NCI-H345 treated with DMSO at 0.1 percent for 48 hours (cell line): ENCODE measurements around the gene SLC25A20.
A peak's percentile ranks its signal among the peaks of the same experiment; 100 is the strongest.
"Not testable (repeated sequence)": the region's sequence is repeated elsewhere in the genome, so short reads cannot be mapped to it uniquely, and the experiment has no call there.

Experiments used
- DNase-seq: peaks from one replicate; lab custom pipeline; 2025; ENCODE audit not compliant: unreplicated experiment; lab: John Stamatoyannopoulos, UW

The SLC25A20 gene, protein sequence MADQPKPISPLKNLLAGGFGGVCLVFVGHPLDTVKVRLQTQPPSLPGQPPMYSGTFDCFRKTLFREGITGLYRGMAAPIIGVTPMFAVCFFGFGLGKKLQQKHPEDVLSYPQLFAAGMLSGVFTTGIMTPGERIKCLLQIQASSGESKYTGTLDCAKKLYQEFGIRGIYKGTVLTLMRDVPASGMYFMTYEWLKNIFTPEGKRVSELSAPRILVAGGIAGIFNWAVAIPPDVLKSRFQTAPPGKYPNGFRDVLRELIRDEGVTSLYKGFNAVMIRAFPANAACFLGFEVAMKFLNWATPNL

DNA sequence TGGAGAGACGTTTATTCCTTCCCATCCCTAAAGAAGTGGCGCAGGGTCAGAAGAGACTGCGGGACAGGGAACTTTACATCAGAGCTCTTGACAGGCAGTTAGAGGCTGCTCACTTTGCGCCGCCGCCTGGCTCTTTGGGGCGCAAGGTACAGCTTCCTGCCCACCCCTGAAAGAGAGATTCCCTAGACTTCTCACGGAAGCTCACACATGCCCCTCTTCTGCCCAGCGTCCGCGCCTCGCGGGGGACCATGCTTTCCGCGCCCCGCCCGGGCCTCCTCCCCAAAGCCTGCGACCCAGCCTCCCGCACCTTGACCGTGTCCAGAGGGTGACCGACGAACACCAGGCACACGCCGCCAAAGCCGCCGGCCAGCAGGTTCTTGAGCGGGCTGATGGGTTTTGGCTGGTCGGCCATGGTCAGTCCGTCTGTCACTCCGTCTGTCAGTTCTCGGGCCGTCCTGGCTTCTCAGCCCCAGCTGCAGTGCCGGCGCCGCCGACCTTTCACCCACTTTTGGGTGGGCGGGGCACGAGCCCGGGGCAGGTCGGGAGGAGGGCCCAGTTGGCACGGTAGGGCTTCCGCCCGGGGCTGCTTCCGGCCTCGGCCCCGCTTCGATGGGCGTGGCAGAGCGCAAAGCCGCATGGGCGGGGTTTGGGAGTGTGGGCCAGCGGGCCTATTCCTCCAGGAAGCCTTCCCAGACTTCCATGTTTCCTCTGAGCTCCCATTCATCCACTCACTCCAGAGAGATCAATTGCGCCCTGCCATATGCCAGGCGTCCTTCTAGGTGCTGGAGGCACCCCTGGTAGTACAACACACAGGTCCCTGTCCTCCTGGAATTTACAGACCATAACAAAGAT lies at the start of gene SLC25A20:
Gene SLC25A20 (minus strand): TSS at position 500 of the 852 bp plus-strand sequence. CDS start 88 bp downstream, at position 412.
- peak; percentile 22 for DNase-seq

DNA sequence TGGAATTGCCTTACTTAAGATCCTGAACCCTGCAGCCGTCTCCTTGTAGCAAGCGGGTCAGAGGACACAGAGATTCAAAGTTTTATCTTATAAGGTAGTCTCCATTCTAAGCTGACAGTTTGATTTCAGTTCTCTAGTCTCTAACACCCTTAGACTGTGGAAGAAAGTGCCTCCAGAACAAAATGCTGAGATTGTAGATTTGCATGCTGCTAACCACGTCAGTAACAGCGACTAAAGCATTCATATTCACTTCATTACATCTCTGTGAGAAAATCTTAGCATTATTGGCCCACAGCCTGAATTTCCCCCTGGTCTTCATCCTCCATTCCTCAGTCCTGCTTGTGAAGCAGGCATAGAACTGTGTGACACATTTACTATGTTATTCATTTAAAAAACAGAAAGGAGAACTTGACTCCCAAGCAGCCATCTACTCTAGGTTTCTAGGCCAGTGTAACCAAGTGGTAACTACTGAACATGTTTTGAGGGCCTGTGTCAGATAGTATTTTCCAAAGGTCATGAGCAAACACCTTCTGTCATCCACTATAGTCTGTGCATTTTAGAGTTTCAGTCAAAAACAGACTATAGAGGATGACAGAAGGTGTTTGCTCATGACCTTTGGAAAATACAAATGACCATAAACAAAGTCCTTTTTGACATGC lies 47.3 kb upstream of the SLC25A20 start:
- DNase-seq, result no peak

DNA sequence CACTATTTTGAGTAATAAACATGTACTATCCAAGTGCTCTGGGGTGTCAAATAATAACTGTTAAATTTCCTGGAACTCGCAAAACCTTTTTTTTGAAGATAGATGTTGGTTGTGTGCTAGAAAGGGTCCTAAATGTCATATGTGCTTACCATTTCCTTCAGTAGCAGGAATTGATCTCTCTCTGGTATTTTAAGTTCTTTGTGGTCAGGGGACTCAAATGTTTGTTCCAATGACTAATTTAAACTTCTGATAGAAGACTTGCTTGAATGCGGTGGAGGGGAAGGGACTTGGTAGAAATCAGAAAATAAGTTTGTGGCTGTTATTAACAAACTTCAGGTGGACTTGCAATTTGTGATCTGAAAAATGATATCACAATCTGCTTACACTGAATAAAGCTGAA lies 46.8 kb upstream of the SLC25A20 start:
- DNase-seq, result no peak

DNA sequence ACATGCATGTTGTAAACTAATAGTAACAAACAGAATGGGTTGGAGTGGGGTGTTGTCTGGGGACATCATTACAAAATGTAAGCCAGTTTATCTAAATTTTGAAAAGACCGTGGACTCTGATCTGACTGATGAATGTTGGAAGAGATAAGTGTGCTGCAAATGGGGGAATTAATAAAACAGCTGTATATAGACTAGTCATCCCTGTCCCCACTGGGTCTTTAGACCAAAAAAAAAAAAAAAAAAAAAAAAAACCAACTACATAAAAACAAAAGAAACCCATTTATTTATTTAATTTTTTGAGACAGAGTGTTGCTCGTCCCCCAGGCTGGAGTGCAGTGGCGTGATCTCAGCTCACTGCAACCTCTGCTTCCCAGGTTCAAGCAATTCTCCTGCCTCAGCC lies 40.0 kb upstream of the SLC25A20 start:
- no peak for DNase-seq

DNA sequence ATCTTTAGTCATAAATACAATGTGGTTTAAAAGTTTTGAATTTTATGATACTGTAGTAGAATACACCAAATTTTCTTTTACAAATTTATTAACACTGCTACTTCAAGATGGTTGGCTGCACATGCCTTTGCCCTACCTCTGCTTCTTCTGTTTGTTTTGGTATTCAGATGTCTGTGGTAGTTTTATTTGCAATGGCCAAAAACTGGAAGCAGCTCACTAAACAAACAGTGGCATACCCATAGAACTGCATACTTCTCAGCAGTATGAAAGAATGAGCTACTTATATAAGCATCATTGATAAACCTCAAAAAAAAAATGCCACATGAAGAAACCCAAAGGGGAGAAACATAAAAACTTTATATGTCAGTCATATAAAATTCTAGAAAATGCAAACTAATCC lies 39.5 kb upstream of the SLC25A20 start:
- DNase-seq, result no peak

DNA sequence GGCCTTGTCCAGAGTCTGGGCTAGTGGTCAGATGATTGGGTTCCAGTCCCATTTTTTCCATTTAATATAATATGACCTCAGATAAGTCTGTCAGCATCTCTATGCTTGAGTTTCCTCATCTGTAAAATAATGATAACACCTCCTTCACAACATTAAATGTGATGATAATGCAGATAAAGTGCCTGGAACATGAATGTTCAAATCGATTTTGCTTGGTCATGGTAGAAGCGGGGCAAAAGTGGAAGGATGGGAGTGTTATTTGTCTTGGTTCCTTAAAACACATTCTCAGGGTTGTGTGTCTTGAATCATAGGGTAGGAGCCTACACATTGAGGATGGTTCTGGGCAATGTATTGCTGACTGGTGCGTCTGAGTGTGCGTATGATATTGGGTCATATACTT lies 36.8 kb upstream of the SLC25A20 start:
- DNase-seq, result no peak

DNA sequence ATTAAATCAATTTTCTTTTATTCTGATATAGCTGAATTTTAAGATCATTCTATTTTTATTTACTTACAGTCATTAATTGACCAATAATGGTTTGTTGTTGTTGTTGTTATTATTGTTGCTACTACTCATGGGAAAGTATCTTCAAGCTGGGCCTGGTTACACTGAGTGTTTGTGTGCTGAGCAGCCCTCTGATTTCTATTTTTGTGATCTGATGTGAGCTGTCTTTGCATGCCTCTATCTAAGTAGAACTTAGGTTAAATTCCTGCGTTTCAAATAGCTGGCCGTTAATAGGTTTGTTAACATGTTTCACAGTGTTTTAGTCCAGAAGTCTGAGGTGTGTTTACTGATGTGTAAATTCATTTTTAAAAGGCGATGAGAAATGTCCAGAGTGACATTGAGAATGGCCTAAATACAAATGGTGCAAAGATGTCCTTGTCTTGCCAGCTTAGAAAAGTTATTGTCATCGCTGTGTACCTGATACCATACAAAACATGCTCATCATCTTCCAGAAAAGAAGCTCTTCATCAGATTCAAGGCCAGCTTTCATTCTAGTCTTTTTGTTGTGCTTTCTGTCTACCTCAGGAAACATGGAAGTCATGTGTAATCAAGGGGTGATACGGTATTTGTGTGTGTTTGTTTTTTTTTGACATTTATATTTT lies 35.8 kb upstream of the SLC25A20 start:
- no peak for DNase-seq

DNA sequence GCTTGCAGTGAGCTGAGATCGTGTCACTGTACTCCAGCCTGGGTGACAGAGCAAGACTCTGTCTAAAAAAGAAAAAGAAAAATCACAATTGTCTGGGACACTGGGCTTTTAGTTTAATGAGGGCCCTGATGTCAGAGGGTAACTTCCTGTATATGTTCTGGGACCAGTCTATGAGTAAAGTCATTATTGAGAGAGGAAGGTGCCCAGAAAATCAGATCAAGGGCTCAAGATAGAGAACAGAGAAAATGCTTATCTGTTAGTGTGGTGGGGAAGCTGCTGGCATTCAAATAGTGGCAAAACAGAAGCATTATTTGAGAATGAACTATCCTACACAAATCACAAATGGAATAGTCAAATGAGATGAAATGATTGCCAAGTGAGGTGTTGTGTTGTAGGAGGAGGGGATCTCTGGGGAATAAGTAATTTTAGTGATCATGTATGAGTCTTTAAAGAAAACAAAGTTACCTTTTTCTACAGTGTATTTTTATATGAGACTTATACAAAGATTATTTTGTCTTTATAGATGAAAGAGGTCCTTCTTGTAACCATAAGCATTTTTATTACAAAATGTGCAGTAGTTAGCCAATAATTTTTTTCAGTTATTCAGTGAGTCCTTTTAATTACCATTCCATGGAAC lies 33.4 kb upstream of the SLC25A20 start:
- DNase-seq, result no peak

DNA sequence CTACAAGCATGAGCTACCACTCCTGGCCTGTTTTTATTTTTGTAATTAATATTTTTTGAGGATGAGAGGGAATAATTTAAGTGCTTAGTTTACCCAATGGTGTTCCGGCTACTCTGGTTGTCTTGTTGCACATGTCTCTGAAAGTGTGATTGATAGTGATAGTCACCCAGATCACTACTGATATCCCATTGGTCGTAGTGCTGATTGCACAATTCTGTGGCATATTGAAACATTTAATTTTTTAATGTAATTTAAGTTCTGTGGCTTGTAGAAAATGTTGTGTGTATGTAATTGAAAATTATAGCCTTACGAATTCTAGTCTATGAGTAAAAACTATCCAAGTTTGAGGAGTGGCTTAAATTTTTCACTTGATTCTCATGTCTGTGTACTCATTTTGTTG lies 31.9 kb upstream of the SLC25A20 start:
- no peak for DNase-seq

DNA sequence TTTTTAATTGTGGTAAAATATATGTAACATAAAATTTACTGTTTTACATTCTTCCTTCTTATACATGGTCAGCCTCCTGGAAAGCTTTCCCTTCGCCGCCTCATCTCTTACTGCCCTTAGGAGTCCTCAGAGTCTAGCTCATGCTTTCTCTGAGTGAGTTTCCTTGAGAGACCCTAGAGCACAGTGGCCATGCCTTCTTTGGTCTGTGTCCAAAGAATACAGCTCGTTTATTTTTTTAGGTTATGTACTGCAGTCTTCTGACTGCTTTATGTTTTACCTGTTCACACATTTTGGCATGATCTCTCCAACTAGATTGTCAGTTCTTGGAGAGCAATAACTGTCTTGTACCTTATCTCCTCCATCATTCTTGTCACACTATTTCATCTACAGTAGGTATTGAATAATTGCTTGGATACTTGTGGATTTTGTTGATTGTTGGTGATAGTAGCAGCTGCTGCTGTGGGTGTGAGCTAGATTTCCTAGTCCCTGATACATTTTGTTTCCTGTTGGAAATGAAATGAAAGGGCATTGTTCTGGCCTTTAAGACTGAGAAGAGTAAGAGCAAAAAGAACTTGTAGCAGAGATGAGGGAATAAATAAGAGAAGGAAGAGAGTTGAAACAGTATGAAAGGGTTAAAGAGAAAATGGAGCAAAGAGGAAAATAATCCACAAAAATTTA lies 30.8 kb upstream of the SLC25A20 start:
- no peak for DNase-seq

DNA sequence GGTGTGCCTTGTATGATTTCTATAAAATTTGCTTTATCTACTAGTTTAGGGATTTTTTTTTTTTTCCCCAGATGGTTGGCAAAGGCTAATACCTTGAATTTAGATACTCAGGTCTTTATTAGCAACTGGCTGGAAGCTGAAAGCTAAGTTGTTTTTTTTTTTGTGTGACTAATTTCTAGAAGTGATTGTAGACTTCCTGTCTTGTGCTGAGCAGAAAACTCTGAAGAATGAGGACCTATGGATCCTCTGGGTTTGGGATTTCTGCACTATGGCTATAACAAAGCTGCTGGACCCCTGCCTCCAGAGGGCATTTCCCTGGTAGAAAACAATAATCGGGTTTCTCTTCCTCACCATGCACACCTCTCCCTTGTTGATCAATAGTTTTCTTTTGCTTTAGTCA lies 30.0 kb upstream of the SLC25A20 start:
- no peak for DNase-seq

DNA sequence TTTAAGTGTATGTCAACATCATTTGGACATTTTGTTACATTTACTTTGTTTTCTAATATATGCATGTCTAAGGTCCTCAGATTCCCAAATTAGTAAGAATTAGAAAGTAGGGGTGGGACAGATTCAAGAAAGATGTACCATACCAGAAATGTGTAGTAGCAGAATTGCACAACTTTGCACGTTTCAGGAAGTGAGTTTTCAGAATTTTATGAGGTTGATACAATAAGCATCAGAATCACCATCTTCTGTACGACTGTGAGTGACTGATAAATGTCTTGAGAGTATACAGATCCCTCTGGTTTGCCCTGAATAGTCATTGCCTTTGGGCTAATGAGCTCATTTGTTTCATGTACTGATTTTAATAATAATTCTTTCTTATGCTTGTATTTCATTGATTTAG lies 29.2 kb upstream of the SLC25A20 start:
- no peak for DNase-seq

DNA sequence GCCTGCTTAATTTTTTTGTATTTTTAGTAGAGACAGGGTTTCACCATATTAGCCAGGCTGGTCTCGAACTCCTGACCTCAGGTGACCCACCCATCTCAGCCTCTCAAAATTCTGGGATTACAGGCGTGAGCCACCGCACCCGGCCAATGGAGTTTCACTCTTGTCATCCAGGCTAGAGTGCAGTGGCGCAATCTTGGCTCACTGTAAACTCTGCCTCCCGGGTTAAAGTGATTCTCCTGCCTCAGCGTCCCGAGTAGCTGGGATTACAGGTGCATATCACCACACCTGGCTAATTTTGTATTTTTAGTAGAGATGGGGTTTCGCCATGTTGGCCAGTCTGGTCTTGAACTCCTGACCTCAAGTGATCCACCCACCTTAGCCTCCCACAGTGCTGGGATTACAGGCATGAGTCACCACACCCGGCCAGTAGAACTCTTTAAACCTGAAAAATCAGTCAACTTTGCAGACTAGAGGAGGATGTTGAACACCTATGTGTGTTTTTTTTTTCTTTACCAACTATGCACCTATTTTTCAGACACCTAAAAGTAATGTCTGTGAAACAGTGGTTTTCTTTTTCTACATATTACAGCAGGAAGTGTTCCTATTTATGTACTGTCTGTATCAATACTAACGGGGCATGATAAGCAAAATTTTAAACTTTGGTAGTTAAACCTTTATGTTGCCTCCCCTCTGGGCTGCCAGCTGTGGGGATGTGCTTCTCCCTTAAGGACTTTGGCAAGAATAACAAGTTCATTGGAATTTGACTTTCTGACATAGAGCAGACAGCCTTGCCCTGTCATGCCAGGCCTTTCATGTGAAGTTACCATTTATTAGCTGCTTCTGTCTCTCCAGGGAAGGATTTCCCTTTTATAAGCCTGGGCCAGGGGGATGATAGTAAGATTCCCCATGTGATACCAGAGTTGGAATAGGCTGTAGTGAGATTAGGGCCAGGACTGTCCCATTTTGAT lies 28.0 kb upstream of the SLC25A20 start:
- DNase-seq, result no peak

DNA sequence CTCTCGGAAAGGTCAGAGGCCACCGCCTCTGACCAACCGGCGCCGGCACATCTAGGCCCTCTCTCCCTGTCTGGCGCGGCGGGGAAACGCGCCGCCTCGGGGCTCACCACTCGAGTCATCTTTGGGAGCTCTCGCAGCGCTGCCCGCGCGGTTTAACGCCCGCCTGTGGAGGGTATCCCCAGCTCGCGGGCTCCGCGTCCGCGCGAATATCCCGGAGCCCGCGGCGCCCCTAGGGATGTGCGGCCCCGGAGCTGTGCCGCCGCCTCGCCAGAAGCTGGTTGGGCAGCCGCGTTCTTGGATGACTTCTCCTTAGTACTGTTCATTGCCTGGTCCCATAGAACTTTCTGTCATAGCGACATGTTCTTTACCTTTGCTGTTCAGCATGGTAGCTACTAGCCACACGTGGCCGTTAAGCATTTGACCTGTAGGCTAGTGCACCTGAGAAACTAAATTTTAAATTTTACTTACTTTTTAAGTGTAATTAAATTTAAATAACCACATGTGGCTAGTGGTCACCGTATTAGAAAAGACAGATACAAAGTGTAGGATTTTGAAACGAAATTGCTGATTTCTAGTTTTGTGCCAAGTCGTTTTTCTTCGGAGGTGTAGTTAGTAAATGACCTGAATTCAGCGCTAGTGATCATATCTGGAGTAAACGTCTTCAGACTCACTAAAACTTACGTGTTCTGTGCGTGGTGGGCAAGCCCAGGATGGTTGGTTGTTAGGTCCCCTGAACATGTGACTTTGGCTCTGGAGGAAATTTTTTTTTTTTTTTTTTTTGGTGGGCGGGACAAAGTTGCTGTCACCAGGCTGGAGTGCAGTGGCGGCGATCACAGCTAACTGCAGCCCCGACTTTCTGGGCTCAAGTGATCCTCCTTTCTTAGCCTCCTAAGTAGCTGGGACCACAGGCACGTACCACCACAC lies 20.8 kb upstream of the SLC25A20 start:
- DNase-seq, result no peak

DNA sequence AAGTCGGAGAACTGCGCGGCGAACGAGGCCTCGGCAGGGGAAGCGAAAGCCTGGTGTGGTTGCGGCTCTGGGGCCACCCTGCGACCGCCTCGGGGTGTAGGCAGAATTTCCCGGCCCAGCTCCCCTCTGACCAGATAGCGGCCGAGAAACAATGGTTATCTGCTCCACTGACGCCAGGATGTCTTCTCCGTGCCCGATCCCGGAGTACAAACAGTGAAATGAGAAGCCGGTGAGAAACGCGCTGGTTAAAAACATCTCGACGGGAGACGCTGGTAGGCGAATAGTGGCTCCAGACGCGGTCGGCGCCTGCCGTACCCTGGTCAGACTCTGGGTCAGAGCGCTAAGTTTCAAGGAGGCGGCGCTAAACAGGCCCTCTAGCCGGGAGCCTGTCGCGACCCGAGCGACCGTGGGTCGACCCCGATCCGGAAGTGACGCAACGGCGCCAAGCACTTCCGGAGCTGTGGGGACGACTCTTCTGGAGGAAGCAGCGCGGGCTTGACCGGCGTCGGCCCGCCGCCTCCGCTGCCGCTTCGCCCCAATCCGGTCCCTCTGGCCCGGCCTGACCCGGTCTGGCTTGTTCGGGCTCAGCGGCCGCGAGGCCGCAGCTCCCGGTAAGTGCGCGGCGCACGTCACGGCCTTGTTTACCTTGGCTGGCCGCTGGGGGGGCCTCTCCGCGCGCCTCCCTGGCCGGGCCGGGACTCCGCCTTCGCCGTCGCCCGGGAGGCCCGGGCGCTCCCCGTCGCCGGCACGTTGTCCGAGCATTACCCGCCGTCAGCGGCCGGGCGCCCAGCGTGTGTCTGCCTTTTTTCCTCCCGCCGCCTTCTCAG lies 19.9 kb upstream of the SLC25A20 start, which contains the start of gene ARIH2:
Gene ARIH2 (plus strand): TSS at position 455 of the 827 bp plus-strand sequence. CDS start 8,717 bp downstream, outside the sequence.
- peak; percentile 21 for DNase-seq

DNA sequence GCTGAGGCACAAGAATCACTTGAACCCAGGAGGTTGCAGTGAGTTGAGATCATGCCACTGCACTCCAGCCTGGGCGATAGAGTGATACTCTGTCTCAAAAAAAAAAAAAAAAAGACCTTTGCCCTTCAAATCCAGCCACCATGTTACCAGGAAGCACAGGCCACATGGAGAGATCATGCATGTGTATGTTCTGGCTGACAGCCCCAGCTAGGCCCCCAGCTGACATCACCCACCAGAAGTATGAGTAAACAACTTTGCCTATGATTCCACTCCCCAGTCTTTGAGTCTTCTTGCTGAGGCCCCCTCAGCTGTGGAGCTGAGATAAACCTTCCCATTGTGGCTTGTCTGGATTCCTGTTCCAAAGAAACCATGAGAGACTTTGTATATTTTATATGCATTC lies 16.6 kb upstream of the SLC25A20 start:
- no peak for DNase-seq

DNA sequence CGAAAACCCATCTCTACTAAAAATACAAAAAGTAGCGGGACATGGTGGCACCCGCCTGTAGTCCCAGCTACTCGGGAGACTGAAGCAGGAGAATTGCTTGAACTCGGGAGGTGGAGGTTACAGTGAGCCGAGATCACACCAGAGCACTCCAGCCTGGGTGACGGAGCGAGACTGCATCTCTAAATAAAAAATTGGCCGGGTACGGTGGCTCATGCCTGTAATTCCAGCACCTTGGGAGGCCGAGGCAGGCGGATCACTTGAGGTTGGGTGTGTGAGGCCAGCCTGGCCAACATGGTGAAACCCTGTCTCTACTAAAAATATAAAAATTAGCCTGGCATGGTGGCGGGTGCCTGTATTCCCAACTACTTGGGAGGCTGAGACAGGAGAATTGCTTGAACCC lies 8.3 kb upstream of the SLC25A20 start:
- DNase-seq, result not testable (repeated sequence)
